Suprapubic skin (tissue), 4 donors: ENCODE measurements around the gene PLEKHB2. TPM values are rescaled to one million over a fixed set of nuclear protein-coding genes. Genes with fewer than 3 reads are reported as not detected.
"Not testable (repeated sequence)": the region's sequence is repeated elsewhere in the genome, so short reads cannot be mapped to it uniquely, and the experiment has no call there.

ENCODE experiments used
- DNase-seq, 2 donors: peaks; one replicate each; pipeline ENCODE4 v3.0.0-alpha.2; 2019; ENCODE audit warnings: low spot score in 2 of 2
- H3K27ac ChIP-seq: fragments of 200-600 bp; sonication (generic); one replicate; pipeline ENCODE4 v1.5.1; 2019
- H3K27me3 ChIP-seq: fragments of 200-600 bp; sonication (generic); one replicate; pipeline ENCODE4 v1.5.1; 2019
- H3K36me3 ChIP-seq: fragments of 200-600 bp; sonication (generic); one replicate; pipeline ENCODE4 v1.5.1; 2019
- H3K4me1 ChIP-seq: fragments of 200-600 bp; sonication (generic); one replicate; pipeline ENCODE4 v1.5.1; 2019
- H3K4me3 ChIP-seq: fragments of 200-600 bp; sonication (generic); one replicate; pipeline ENCODE4 v1.5.1; 2019; ENCODE audit warnings: mild to moderate bottlenecking
- H3K9me3 ChIP-seq: fragments of 200-600 bp; sonication (generic); one replicate; pipeline ENCODE4 v1.5.1; 2019
- EP300 ChIP-seq: sonication (generic); formaldehyde crosslinking; IDR thresholded peaks from one replicate; pipeline ENCODE4 v1.6.1; 2017; ENCODE audit warnings: antibody characterized with exemption
- POLR2A ChIP-seq, 2 donors: fragments of 450-650 bp; IDR thresholded peaks; one replicate each; pipeline ENCODE4 v1.6.1; 2017; ENCODE audit warnings: antibody characterized with exemption in 2 of 2, mild to moderate bottlenecking in 2 of 2, moderate library complexity in 2 of 2
- POLR2AphosphoS5 ChIP-seq, 3 donors: sonication (generic); formaldehyde crosslinking; IDR thresholded peaks; one replicate each; pipeline ENCODE4 v1.6.1; 2017; ENCODE audit warnings: antibody characterized with exemption in 3 of 3
- WGBS: methylation state at CpG from one replicate; pipeline ENCODE4 v1.1.5; 2018; 5-methylcytosine and 5-hydroxymethylcytosine counted together
- total RNA-seq, 4 donors: library from RNA; depleted of rRNA; stranded (reverse); fragments of >200 nt; gene quantifications; one replicate each; pipeline ENCODE4 v1.1.0, GENCODE V29; 2016
- TF ChIP-seq, protein P1 (sequence below), 2 donors: fragments of 200-600 bp in 1 of 2; fragments of 450-650 bp in 1 of 2; sonication (generic) in 1 of 2; IDR thresholded peaks; one replicate each; pipeline ENCODE4 v1.5.1; 2016 to 2019; ENCODE audit warnings: antibody characterized with exemption in 2 of 2, mild to moderate bottlenecking in 1 of 2, moderate library complexity in 1 of 2

PLEKHB2 gene
- total RNA-seq, 4 donors from 2014 or later, result 44.9 to 59.9 (median 54.4) TPM

DNA sequence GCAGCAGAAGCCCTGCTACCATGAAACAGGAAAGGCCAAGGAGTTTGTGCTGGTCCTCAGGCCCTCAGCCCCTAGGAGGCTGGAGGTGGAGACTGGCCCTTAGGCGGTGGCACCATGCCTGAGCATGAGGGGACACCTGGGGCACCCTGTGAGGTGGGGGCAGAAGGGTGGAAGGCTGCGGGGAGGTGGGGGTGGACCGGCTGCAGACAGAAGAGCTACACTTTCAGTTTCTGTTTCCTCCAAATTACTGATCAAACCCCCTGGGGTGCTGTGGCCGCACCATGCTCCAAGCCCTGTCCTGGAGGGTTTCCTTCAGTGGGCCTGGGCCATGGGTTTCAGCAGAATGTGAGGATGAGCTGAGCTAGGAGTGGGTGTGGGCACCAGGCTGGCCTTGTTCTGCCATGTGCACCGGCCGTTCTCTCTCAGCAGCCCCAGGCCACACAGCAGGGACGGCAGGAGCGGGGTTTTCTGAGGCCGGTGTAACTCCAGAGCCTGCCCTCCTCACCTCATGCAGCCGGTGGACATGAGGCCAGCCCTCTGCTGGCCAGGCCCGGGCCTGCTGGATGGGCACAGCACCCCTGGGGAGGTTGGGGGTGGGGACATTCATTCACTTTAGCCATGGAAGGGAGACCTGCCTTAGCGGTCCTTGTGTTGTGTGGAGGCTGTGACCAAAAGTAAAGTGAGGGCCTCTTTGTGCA lies 51.5 kb downstream of the PLEKHB2 start:
- no peaks in the 10 kb centered on the region for H3K36me3 ChIP-seq
- DNase-seq, result no peak
- no peaks in the 10 kb centered on the region for H3K27me3 ChIP-seq
- no peaks in the 10 kb centered on the region for H3K9me3 ChIP-seq
- no peak for TF ChIP-seq EP300
- no peak overlapping the region for H3K4me3 ChIP-seq
- 70% methylated on average over 3 of the region's 12 CpGs for WGBS
- H3K4me1 ChIP-seq, result no peaks in the 10 kb centered on the region
- no peak overlapping the region for H3K27ac ChIP-seq

DNA sequence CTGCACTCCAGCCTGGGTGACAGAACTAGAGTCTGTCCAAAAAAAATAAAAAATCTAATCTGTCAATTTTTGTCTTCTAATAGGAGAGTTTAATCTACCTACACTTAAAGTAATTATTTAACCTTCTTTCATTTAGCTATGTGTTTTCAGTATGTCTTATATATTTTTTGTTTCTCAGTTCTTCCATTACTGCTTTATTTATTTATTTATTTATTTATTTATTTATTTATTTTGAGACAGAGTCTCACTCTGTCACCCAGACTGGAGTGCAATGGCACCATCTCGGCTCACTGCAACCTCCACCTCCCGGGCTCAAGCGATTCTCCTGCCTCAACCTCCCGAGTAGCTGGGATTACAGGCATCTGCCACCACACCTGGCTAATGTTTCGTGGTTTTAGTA lies 60.4 kb downstream of the PLEKHB2 start:
- not testable (repeated sequence) for H3K27ac ChIP-seq, DNase-seq, H3K4me1 ChIP-seq, H3K27me3 ChIP-seq, H3K9me3 ChIP-seq, H3K4me3 ChIP-seq, H3K36me3 ChIP-seq
- WGBS, result 93% methylated on average over 5 of the region's 5 CpGs

DNA sequence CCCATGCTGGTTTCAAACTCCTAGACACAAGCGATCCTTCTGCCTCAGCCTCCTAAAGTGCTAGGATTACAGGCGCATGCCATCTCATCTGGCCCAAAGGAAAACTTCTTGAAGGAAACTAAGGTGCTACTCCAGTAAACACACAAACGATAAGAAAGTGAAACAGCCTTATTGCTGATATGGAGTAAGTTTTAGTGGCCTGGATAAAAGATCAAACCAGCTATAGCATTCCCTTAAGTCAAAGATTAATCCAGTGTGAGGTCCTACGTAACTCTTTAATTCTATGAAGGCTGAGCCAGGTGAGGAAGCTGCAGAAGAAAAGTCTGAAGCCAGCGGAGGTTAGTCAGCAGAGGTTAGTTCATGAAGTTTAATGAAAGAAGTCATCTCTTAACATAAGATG lies 63.4 kb downstream of the PLEKHB2 start:
- Histone ChIP-seq H3K4me1 (no peaks in the 10 kb centered on the region), H3K27ac (no peak overlapping the region), H3K36me3 (no peaks in the 10 kb centered on the region), H3K27me3 (peaks cover 4% of the 10 kb centered on the region), H3K9me3 (no peaks in the 10 kb centered on the region), H3K4me3 (no peak overlapping the region)
- TF ChIP-seq EP300 (no peak), POLR2AphosphoS5 (IDR thresholded peaks at IDR 0.05) (no peak), POLR2A (IDR thresholded peaks at IDR 0.05) (no peak)
- TF ChIP-seq, protein P1, sequence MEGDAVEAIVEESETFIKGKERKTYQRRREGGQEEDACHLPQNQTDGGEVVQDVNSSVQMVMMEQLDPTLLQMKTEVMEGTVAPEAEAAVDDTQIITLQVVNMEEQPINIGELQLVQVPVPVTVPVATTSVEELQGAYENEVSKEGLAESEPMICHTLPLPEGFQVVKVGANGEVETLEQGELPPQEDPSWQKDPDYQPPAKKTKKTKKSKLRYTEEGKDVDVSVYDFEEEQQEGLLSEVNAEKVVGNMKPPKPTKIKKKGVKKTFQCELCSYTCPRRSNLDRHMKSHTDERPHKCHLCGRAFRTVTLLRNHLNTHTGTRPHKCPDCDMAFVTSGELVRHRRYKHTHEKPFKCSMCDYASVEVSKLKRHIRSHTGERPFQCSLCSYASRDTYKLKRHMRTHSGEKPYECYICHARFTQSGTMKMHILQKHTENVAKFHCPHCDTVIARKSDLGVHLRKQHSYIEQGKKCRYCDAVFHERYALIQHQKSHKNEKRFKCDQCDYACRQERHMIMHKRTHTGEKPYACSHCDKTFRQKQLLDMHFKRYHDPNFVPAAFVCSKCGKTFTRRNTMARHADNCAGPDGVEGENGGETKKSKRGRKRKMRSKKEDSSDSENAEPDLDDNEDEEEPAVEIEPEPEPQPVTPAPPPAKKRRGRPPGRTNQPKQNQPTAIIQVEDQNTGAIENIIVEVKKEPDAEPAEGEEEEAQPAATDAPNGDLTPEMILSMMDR (IDR thresholded peaks at IDR 0.05), result no peak
- WGBS, result 88% methylated on average over 5 of the region's 5 CpGs
- DNase-seq, result no peak

DNA sequence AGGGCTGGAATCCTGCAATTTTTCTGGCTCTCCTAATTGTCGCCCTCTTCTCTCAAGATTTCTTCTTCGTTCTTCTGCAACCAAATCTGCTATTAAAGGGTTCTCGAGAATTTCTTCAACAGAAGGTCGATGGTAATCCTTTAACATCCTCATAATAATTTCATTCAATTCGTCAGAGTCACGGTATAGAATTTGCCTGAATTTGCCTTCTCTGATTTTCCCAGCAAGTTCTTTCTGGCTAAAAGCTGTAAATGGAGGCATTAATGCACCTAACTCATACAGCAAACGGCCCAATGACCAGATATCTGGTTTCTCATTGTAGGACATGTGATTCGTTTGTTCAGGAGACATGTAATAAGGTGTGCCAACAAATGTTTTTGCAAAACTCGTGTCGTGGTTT lies 72.9 kb downstream of the PLEKHB2 start:
- not testable (repeated sequence) for H3K27me3 ChIP-seq

DNA sequence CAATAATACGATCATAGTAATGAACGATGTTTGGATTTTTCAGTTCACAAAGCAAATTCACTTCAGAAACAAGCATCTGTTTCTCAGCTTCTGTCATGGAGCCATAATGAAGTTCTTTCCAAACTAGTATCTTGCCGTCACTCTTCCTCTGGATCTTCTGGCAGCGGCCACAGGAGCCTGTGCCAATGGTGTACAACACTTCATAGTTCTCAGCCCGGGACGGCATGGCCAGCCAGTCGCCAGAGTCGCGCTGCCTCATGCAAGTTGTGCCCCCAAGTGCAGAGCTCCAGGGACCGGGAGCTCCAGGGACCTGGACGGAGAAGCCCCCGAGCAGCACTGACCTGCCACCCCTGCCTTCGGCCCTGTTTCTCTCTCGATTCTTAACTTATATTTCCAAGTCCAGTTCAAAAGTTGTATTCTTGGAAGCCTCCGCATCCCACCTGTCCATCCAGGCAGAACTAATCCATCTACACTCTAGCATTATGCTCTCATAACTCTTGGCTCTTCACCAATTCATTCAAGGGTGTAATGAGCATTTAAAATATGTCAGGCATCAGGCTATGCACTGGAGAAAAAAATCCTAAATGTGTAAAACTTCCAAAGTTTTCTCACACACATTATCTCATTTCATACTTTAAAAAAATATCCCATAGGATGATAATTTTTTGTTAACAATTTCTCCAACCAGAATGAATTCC lies 73.7 kb downstream of the PLEKHB2 start:
- not testable (repeated sequence) for H3K9me3 ChIP-seq, H3K27me3 ChIP-seq, H3K4me3 ChIP-seq, H3K36me3 ChIP-seq, H3K4me1 ChIP-seq, DNase-seq, H3K27ac ChIP-seq
- 84% methylated on average over 15 of the region's 15 CpGs for WGBS

More for the DNA sequence above, 72.9 kb downstream of the PLEKHB2 start:
- H3K36me3 ChIP-seq, DNase-seq, H3K27ac ChIP-seq, H3K9me3 ChIP-seq, H3K4me3 ChIP-seq, H3K4me1 ChIP-seq: not testable (repeated sequence)
- WGBS, result 80% methylated on average over 10 of the region's 10 CpGs

DNA sequence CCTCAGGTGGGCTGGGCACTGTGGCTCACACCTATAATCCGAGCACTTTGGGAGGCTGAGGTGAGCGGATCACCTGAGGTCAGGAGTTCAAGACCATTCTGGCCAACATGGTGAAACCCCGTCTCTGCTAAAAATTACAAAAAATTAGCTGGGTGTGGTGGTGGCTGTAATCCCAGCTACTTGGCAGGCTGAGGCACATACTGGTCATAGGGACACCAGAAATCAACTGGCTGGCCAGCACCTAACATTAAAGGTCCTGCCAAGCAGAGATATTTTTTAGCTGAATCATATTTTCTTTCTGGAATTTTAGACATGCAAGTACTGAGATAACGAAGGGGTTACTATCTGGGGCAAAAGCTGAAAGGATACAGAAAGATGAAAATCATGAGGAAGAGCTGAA lies 76.3 kb downstream of the PLEKHB2 start:
- not testable (repeated sequence) for H3K27ac ChIP-seq, H3K4me3 ChIP-seq, H3K27me3 ChIP-seq, H3K36me3 ChIP-seq, H3K9me3 ChIP-seq, DNase-seq, H3K4me1 ChIP-seq
- WGBS, result 60% methylated on average over 4 of the region's 4 CpGs

DNA sequence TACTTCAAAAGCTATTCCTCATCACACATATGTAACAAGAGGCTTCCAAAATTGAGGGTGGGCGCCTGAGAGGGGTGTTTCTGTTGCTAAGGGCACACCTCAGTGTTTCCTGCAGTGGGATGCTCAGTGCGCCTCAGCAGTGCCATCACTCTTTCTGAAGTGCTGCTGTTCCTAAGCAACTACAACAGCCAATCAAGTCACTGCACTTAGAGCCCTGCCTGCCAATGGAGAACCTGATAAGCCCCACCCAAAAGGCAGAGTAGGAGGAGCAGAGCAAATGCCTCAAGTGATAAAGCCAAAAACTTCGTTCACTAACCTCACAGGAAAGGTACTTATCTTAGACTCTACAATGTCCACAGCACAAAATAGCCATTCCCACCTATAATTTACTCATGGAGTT lies 88.3 kb downstream of the PLEKHB2 start:
- not testable (repeated sequence) for DNase-seq, H3K36me3 ChIP-seq, H3K27ac ChIP-seq, H3K4me3 ChIP-seq, H3K9me3 ChIP-seq, H3K4me1 ChIP-seq
- peaks cover 14% of the 10 kb centered on the region for H3K27me3 ChIP-seq
- WGBS, result 22% methylated on average over 3 of the region's 3 CpGs

DNA sequence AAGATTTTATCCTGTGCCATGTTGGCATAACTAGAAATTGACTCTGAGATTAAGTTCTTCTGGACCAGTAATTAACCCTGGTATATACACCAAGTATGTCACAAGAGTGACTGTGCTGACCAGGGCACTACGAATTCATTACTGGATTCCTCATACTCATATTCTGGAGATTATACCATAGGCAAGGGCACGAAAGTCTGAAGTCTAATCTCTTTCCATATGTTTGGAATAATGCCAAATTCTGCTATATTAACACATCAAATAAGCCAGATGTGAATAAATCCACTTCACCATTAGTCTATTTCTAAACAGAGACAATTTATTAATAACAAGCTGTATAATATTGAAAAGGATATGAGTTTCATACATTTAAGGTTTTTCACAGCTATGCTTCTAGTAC lies 91.0 kb downstream of the PLEKHB2 start:
- H3K27ac ChIP-seq, H3K4me1 ChIP-seq, H3K4me3 ChIP-seq, DNase-seq, H3K36me3 ChIP-seq, H3K9me3 ChIP-seq: not testable (repeated sequence)
- WGBS, result 54% methylated on average over 2 of the region's 2 CpGs
- peaks cover 20% of the 10 kb centered on the region for H3K27me3 ChIP-seq

Other genes with a start within 250 kb of the PLEKHB2 start
- gene FAM168B, start 11.9 kb upstream of the PLEKHB2 start, total RNA-seq, result 100 to 1,000 TPM in 2 of 4 donors, 10 to 100 TPM in 2; 70.4 to 130 (median 99.0) TPM
- not detected for gene POTEE, start 104.2 kb downstream of the PLEKHB2 start, total RNA-seq